H9 (cell line): ENCODE data around the gene MUC5AC. TPM values are rescaled to one million over a fixed set of nuclear protein-coding genes. Genes with fewer than 3 reads are reported as not detected.

Experiments used
- DNase-seq: peaks from one replicate; pipeline ENCODE4 v3.0.0-alpha.2; 2017
- H2AFZ ChIP-seq: one replicate; pipeline ENCODE4 v1.6.1; 2013; ENCODE audit warnings: mild to moderate bottlenecking, low read length, control low read depth, moderate library complexity
- H2AK5ac ChIP-seq: 2 replicates; pipeline ENCODE4 v1.6.1; 2013; ENCODE audit warnings: low read length, control low read depth, mixed read lengths; ENCODE audit not compliant: insufficient read length
- H2BK120ac ChIP-seq: one replicate; pipeline ENCODE4 v1.6.1; 2013; ENCODE audit warnings: low read depth, mild to moderate bottlenecking, low read length, control low read depth, inconsistent platforms; ENCODE audit not compliant: poor library complexity, severe bottlenecking
- H2BK12ac ChIP-seq: 2 replicates; pipeline ENCODE4 v1.6.1; 2013; ENCODE audit warnings: low read length, control low read depth, mixed read lengths, low read depth; ENCODE audit not compliant: insufficient read length
- H2BK15ac ChIP-seq: 2 replicates; pipeline ENCODE4 v1.6.1; 2013; ENCODE audit warnings: low read depth, low read length, control low read depth
- H2BK20ac ChIP-seq: one replicate; pipeline ENCODE4 v1.6.1; 2013; ENCODE audit warnings: low read depth, mild to moderate bottlenecking, low read length, control low read depth, inconsistent platforms; ENCODE audit not compliant: poor library complexity, severe bottlenecking
- H2BK5ac ChIP-seq: 2 replicates; pipeline ENCODE4 v1.6.1; 2013; ENCODE audit warnings: low read length, control low read depth, mixed read lengths; ENCODE audit not compliant: insufficient read length
- H3K14ac ChIP-seq: 2 replicates; pipeline ENCODE4 v1.6.1; 2013; ENCODE audit warnings: low read length, control low read depth; ENCODE audit not compliant: insufficient read depth
- H3K18ac ChIP-seq: 2 replicates; pipeline ENCODE4 v1.6.1; 2013; ENCODE audit warnings: low read depth, mild to moderate bottlenecking, mixed read lengths, low read length, control low read depth; ENCODE audit not compliant: insufficient read length
- H3K23ac ChIP-seq: 2 replicates; pipeline ENCODE4 v1.6.1; 2013; ENCODE audit warnings: low read length, control low read depth, mixed read lengths, low read depth; ENCODE audit not compliant: insufficient read length
- H3K23me2 ChIP-seq: 2 replicates; pipeline ENCODE4 v1.6.1; 2013; ENCODE audit warnings: low read depth, mild to moderate bottlenecking, mixed read lengths, low read length, control low read depth; ENCODE audit not compliant: insufficient read length, poor library complexity, severe bottlenecking
- H3K27ac ChIP-seq: 2 replicates; pipeline ENCODE4 v1.5.1; 2013; ENCODE audit warnings: low read length, control low read depth, mixed read lengths, low read depth; ENCODE audit not compliant: insufficient read length
- H3K27me3 ChIP-seq: 2 replicates; pipeline ENCODE4 v1.6.1; 2013; ENCODE audit warnings: low read length, control low read depth, inconsistent platforms; ENCODE audit not compliant: insufficient read depth
- H3K4ac ChIP-seq: 2 replicates; pipeline ENCODE4 v1.6.1; 2013; ENCODE audit warnings: low read depth, mild to moderate bottlenecking, control low read depth, inconsistent platforms, low read length, moderate library complexity
- H3K4me1 ChIP-seq: 2 replicates; pipeline ENCODE4 v1.6.1; 2013; ENCODE audit warnings: low read length, control low read depth, inconsistent platforms; ENCODE audit not compliant: insufficient read depth
- H3K4me2 ChIP-seq: 2 replicates; pipeline ENCODE4 v1.6.1; 2013; ENCODE audit warnings: low read length, control low read depth, mixed read lengths; ENCODE audit not compliant: insufficient read length, insufficient read depth
- H3K56ac ChIP-seq: 2 replicates; pipeline ENCODE4 v1.6.1; 2013; ENCODE audit warnings: low read depth, mild to moderate bottlenecking, mixed read lengths, low read length, control low read depth; ENCODE audit not compliant: insufficient read length
- H3K79me1 ChIP-seq: 2 replicates; pipeline ENCODE4 v1.6.1; 2013; ENCODE audit warnings: low read depth, mild to moderate bottlenecking, moderate library complexity, low read length, control low read depth, inconsistent platforms; ENCODE audit not compliant: insufficient read depth, poor library complexity, severe bottlenecking
- H3K79me2 ChIP-seq: 2 replicates; pipeline ENCODE4 v1.6.1; 2013; ENCODE audit warnings: low read length, control low read depth, inconsistent platforms; ENCODE audit not compliant: insufficient read depth
- H3K9ac ChIP-seq: 2 replicates; pipeline ENCODE4 v1.6.1; 2013; ENCODE audit warnings: low read length, control low read depth, mixed read lengths; ENCODE audit not compliant: insufficient read length; ENCODE audit errors: extremely low read depth
- H3K9me3 ChIP-seq: one replicate; pipeline ENCODE4 v1.6.1; 2013; ENCODE audit warnings: low read depth, low read length, inconsistent platforms; ENCODE audit not compliant: control insufficient read depth
- H3T11ph ChIP-seq: one replicate; pipeline ENCODE4 v1.6.1; 2013; ENCODE audit warnings: mild to moderate bottlenecking, low read length, control low read depth, inconsistent platforms
- H4K20me1 ChIP-seq: one replicate; pipeline ENCODE4 v1.6.1; 2013; ENCODE audit not compliant: control insufficient read depth, insufficient read length, insufficient read depth
- H4K5ac ChIP-seq: 2 replicates; pipeline ENCODE4 v1.6.1; 2013; ENCODE audit warnings: low read depth, mild to moderate bottlenecking, mixed read lengths, low read length, control low read depth; ENCODE audit not compliant: insufficient read length
- H4K8ac ChIP-seq: replicated peaks from 2 replicates; pipeline ENCODE4 v1.6.1; 2013; ENCODE audit warnings: low read length, control low read depth, mixed read lengths, low read depth; ENCODE audit not compliant: insufficient read length
- H4K91ac ChIP-seq: 2 replicates; pipeline ENCODE4 v1.6.1; 2013; ENCODE audit warnings: low read depth, mild to moderate bottlenecking, moderate library complexity, mixed read lengths, low read length, control low read depth; ENCODE audit not compliant: insufficient read length
- H3K27ac Mint-ChIP-seq, 3 experiments: 2 replicates in 2 of 3; 3 replicates in 1 of 3; pipeline ENCODE4 v1.8.0; 2020 to 2021; ENCODE audit warnings: mixed read lengths in 3 of 3, mild to moderate bottlenecking in 1 of 3, moderate library complexity in 1 of 3
- H3K27me3 Mint-ChIP-seq: 2 replicates; pipeline ENCODE4 v1.8.0; 2021; ENCODE audit warnings: low read depth, mild to moderate bottlenecking, moderate library complexity, mixed read lengths
- H3K36me3 Mint-ChIP-seq, 3 experiments: 2 replicates in 2 of 3; 3 replicates in 1 of 3; pipeline ENCODE4 v1.8.0; 2020 to 2021; ENCODE audit warnings: low read depth in 3 of 3, mixed read lengths in 3 of 3; ENCODE audit not compliant: insufficient read depth in 1 of 3
- H3K4me1 Mint-ChIP-seq, 2 experiments: 2 replicates each; pipeline ENCODE4 v1.8.0; 2020; ENCODE audit warnings: mixed read lengths in 2 of 2
- H3K4me3 Mint-ChIP-seq, 2 experiments: 2 replicates in 1 of 2; 3 replicates in 1 of 2; pipeline ENCODE4 v1.8.0; 2020 to 2021; ENCODE audit warnings: mild to moderate bottlenecking in 2 of 2, mixed read lengths in 2 of 2, moderate library complexity in 1 of 2
- H3K9me3 Mint-ChIP-seq, 2 experiments: 2 replicates in 1 of 2; 3 replicates in 1 of 2; pipeline ENCODE4 v1.8.0; 2020; ENCODE audit warnings: mild to moderate bottlenecking in 2 of 2, mixed read lengths in 2 of 2, moderate library complexity in 1 of 2
- WGBS: extraction: QIAGEN DNeasy Blood & Tissue Kit; methylation state at CpG from one replicate; pipeline ENCODE4 v1.1.7; 2013; ENCODE audit warnings: missing lambda C conversion rate, low lambda C conversion rate, mixed read lengths; ENCODE audit not compliant: insufficient read length; ENCODE audit errors: extremely low coverage; 5-methylcytosine and 5-hydroxymethylcytosine counted together
- total RNA-seq: library from RNA; stranded (reverse); gene quantifications from 2 replicates; pipeline ENCODE4 v1.2.1, GENCODE V29; 2021
- TF ChIP-seq, protein P1 (sequence below): fragments of 200-600 bp; sonication (generic); conservative IDR thresholded peaks from 3 replicates; pipeline ENCODE4 v1.8.0; 2021; ENCODE audit warnings: antibody characterized with exemption, mild to moderate bottlenecking

Gene MUC5AC
- total RNA-seq, 1 experiment from 2014 or later: not detected

DNA sequence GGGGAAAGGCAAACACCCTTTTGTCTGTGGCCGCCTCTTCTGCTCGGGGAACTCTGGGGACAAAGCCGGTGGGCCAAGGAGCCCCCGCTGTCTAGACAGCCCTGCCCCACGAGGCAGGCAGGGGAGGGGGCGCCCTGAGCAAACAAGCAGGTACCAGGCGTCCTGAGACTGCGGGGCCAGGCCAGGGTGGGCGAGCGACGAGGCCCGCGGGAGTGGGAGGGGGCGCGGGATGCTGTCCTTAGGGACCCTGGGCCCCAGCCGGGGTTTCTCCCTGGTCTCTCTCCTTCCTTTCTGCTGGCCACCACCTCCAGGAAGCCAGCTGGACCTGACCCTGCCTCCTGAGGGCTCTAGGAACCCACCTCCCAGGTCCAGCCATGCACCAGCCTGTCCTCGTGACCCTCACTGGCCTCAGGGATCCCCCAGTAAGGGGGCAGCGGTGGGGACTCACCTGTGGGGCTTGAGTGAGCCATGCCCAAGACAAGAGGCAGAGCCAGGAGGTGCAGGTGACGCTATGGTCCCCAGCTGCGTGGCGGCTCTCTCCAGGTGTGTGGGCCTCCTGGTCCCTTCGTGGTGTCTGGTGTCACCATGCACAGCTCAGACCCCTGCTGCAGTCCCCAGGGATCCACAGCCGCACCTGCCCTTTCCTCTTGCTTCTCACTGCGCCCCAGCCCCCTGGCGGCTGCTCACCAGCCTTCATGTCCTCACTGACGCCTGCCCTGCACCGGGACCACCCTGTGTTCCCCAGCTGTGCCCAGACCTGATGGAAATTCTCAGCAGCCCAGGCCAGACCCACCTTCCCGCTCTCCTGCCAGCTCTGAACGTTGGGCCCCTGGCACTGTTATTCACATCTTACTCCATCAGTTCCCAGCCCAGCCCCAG is 26.5 kb upstream of the MUC5AC start:
- no CpG with 5 or more reads among the region's 29 CpGs for WGBS
- H3K14ac ChIP-seq: no peak overlapping the region; the same call in 1 of the 2 replicates
- H3T11ph ChIP-seq: no peak overlapping the region
- H3K4me2 ChIP-seq: no peak overlapping the region
- no peaks in the 10 kb centered on the region for H3K27me3 ChIP-seq
- H3K9me3 ChIP-seq: no peaks in the 10 kb centered on the region
- H2BK12ac ChIP-seq: no peak overlapping the region
- no peaks in the 10 kb centered on the region for H3K4me1 ChIP-seq
- H3K4me3 Mint-ChIP-seq: no peak overlapping the region
- H3K9me3 Mint-ChIP-seq: peaks cover 12 to 14% of the 10 kb centered on the region in 2 experiments
- H2BK15ac ChIP-seq: no peak overlapping the region
- H3K79me1 ChIP-seq: no peaks in the 10 kb centered on the region
- DNase-seq: peak; percentile 37
- no peak overlapping the region for H3K4ac ChIP-seq
- H2AFZ ChIP-seq: no peak overlapping the region
- H4K5ac ChIP-seq: no peak overlapping the region
- H3K27ac ChIP-seq: no peak overlapping the region
- H3K23ac ChIP-seq: no peak overlapping the region
- H3K27ac Mint-ChIP-seq: peak overlapping the region in 2 of 3 experiments; percentile 46 to 64; a peak in 3 of 7 replicates
- no peak overlapping the region for H3K56ac ChIP-seq
- H4K20me1 ChIP-seq: no peaks in the 10 kb centered on the region
- no peak overlapping the region for H2BK120ac ChIP-seq
- no peak overlapping the region for H2BK20ac ChIP-seq
- H3K79me2 ChIP-seq: no peaks in the 10 kb centered on the region
- H3K18ac ChIP-seq: no peak overlapping the region
- H3K4me1 Mint-ChIP-seq: no peaks in the 10 kb centered on the region; a peak in 1 of 4 replicates
- no peak overlapping the region for H2AK5ac ChIP-seq
- H4K8ac ChIP-seq: no peak overlapping the region
- H3K27me3 Mint-ChIP-seq: peaks cover 21% of the 10 kb centered on the region
- no peak overlapping the region for H2BK5ac ChIP-seq
- TF ChIP-seq, protein P1, sequence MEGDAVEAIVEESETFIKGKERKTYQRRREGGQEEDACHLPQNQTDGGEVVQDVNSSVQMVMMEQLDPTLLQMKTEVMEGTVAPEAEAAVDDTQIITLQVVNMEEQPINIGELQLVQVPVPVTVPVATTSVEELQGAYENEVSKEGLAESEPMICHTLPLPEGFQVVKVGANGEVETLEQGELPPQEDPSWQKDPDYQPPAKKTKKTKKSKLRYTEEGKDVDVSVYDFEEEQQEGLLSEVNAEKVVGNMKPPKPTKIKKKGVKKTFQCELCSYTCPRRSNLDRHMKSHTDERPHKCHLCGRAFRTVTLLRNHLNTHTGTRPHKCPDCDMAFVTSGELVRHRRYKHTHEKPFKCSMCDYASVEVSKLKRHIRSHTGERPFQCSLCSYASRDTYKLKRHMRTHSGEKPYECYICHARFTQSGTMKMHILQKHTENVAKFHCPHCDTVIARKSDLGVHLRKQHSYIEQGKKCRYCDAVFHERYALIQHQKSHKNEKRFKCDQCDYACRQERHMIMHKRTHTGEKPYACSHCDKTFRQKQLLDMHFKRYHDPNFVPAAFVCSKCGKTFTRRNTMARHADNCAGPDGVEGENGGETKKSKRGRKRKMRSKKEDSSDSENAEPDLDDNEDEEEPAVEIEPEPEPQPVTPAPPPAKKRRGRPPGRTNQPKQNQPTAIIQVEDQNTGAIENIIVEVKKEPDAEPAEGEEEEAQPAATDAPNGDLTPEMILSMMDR: 0 out of 3 replicates have a peak, but pooled peaks have one; percentile 22
- H3K9ac ChIP-seq: no peak overlapping the region
- no peaks in the 10 kb centered on the region for H3K36me3 Mint-ChIP-seq
- no peak overlapping the region for H4K91ac ChIP-seq
- no peaks in the 10 kb centered on the region for H3K23me2 ChIP-seq
